HepG2 (cell line): Measurements from ENCODE around the gene MRPL51. TPM values are rescaled to one million over a fixed set of nuclear protein-coding genes. Genes with fewer than 3 reads are reported as not detected.

Source experiments
- AKNA ChIP-seq: sonication (generic); formaldehyde crosslinking; IDR thresholded peaks from 2 replicates; pipeline ENCODE4 v1.4.0; 2020; ENCODE audit warnings: missing genetic modification reagents, borderline replicate concordance
- ATF7 ChIP-seq, 2 experiments: fragments of 450-650 bp in 1 of 2; sonication (generic) in 1 of 2; formaldehyde crosslinking in 1 of 2; IDR thresholded peaks; 2 replicates each; pipeline versions ENCODE4 v1.4.0 to v1.6.1; 2016 to 2020; ENCODE audit warnings: antibody characterized with exemption in 1 of 2, mild to moderate bottlenecking in 1 of 2, missing genetic modification reagents in 1 of 2
- DR1 ChIP-seq: sonication (generic); formaldehyde crosslinking; IDR thresholded peaks from 2 replicates; pipeline ENCODE4 v1.8.0; 2021; ENCODE audit warnings: mild to moderate bottlenecking, missing genetic modification reagents, inconsistent platforms
- GPN1 ChIP-seq: sonication (generic); formaldehyde crosslinking; IDR thresholded peaks from 2 replicates; pipeline ENCODE4 v1.5.1; 2020; ENCODE audit warnings: missing genetic modification reagents, borderline replicate concordance
- KAT7 ChIP-seq: IDR thresholded peaks from 2 replicates; pipeline ENCODE4 v1.6.1; 2018; ENCODE audit warnings: borderline replicate concordance, missing compliant biosample characterization
- MEF2D ChIP-seq: sonication (generic); formaldehyde crosslinking; IDR thresholded peaks from 2 replicates; pipeline ENCODE4 v1.5.1; 2020; ENCODE audit warnings: mild to moderate bottlenecking, missing genetic modification reagents
- NR2C2 ChIP-seq: sonication (generic); formaldehyde crosslinking; IDR thresholded peaks from 2 replicates; pipeline ENCODE4 v1.4.0; 2020; ENCODE audit warnings: missing genetic modification reagents, mild to moderate bottlenecking, moderate library complexity, borderline replicate concordance
- POLR2G ChIP-seq: fragments of 200-400 bp; formaldehyde crosslinking; IDR thresholded peaks from 2 replicates; pipeline ENCODE4 v1.6.1; 2018; ENCODE audit warnings: mild to moderate bottlenecking, low read depth, low read length, moderate library complexity
- SMARCC2 ChIP-seq: fragments of 450-650 bp; IDR thresholded peaks from 2 replicates; pipeline ENCODE4 v1.6.1; 2017; ENCODE audit warnings: antibody characterized with exemption, mild to moderate bottlenecking
- U2AF2 ChIP-seq: fragments of 200-400 bp; formaldehyde crosslinking; IDR thresholded peaks from 2 replicates; pipeline ENCODE4 v1.6.1; 2017; ENCODE audit warnings: low read depth, mild to moderate bottlenecking, low read length
- ZNF12 ChIP-seq: sonication (generic); formaldehyde crosslinking; IDR thresholded peaks from 2 replicates; pipeline ENCODE4 v1.5.0; 2020; ENCODE audit warnings: missing genetic modification reagents
- ZNF121 ChIP-seq: sonication (generic); formaldehyde crosslinking; IDR thresholded peaks from 2 replicates; pipeline ENCODE4 v1.5.0; 2020; ENCODE audit warnings: mild to moderate bottlenecking, missing genetic modification reagents
- ZNF138 ChIP-seq: sonication (generic); formaldehyde crosslinking; IDR thresholded peaks from 2 replicates; pipeline ENCODE4 v1.5.0; 2020; ENCODE audit warnings: mild to moderate bottlenecking, low read depth, missing genetic modification reagents
- ZNF609 ChIP-seq: sonication (generic); formaldehyde crosslinking; IDR thresholded peaks from 2 replicates; pipeline ENCODE4 v1.4.0; 2020; ENCODE audit warnings: mild to moderate bottlenecking, missing genetic modification reagents, borderline replicate concordance
- ZNF616 ChIP-seq: sonication (generic); formaldehyde crosslinking; IDR thresholded peaks from 2 replicates; pipeline ENCODE4 v1.5.0; 2020; ENCODE audit warnings: low read depth, mild to moderate bottlenecking, missing genetic modification reagents
- ZNF775 ChIP-seq: sonication (generic); formaldehyde crosslinking; IDR thresholded peaks from 2 replicates; pipeline ENCODE4 v1.4.0; 2020; ENCODE audit warnings: missing genetic modification reagents, mild to moderate bottlenecking, moderate library complexity, borderline replicate concordance
- ZNF850 ChIP-seq: sonication (generic); formaldehyde crosslinking; conservative IDR thresholded peaks from 2 replicates; pipeline ENCODE4 v1.9.0; 2021; ENCODE audit warnings: mild to moderate bottlenecking, missing genetic modification reagents
- polyA plus RNA-seq, 8 experiments: library from polyadenylated mRNA; depleted of rRNA in 3 of 8; stranded (reverse) in 7 of 8; unstranded in 1 of 8; fragments of >200 nt; fragmentation: Illumina TruSeq in 4 of 8; extraction: Trizol in 4 of 8; gene quantifications; 2 replicates each; pipeline versions ENCODE4 v1.2.1 to v1.2.3, GENCODE V29; 2011 to 2016; ENCODE audit warnings: low read depth in 4 of 8, missing spikeins in 1 of 8, mixed read lengths in 1 of 8; ENCODE audit not compliant: insufficient read depth in 1 of 8
- total RNA-seq, 5 experiments: library from RNA; depleted of rRNA; stranded (reverse); fragments of >200 nt; fragmentation: Illumina TruSeq; extraction: Trizol; gene quantifications; 2 replicates each; pipeline ENCODE4 v1.2.3, GENCODE V29; 2016; ENCODE audit warnings: low read depth in 1 of 5

Gene MRPL51
- total and polyA plus RNA-seq, 2 of the 13 experiments (the other 11 are each of a cell fraction or from before 2014, with no cell fraction given) = 64.8 to 278 TPM

GRCh38 chr12:6492838-6493496 is at the start of gene MRPL51 (continued):
- TF ChIP-seq ZNF609 (CRISPR knock-in tag) (no peak), DR1 (CRISPR knock-in tag) (no peak; the same call in 1 of the 2 replicates), KAT7 (0 out of 2 replicates have a peak, but pooled peaks have one; percentile 42), POLR2G (peak; percentile 94), ZNF850 (CRISPR knock-in tag) (no peak), ZNF121 (CRISPR knock-in tag) (no peak), ATF7 (IDR thresholded peaks at IDR 0.05) (no peak), ATF7 (CRISPR knock-in tag; IDR thresholded peaks at IDR 0.05) (no peak), ZNF138 (no peak), U2AF2 (no peak), ZNF12 (CRISPR knock-in tag) (no peak), ZNF775 (no peak), SMARCC2 (no peak), GPN1 (CRISPR knock-in tag) (no peak), NR2C2 (CRISPR knock-in tag) (peak; percentile 80; the same call in 1 of the 2 replicates), ZNF616 (CRISPR knock-in tag) (no peak; the same call in 1 of the 2 replicates), MEF2D (CRISPR knock-in tag) (peak; percentile 69), AKNA (CRISPR knock-in tag) (no peak)
